Stimulated activated CD4-positive, alpha-beta T cell treated with anti-CD3 and anti-CD28 coated beads, Interleukin-12 subunit alpha, Interleukin-12 subunit beta, amount 100 ng/mL, for 4 hours (primary cell): ENCODE measurements around the gene LBHD2.
"Not testable (repeated sequence)": the region's sequence is repeated elsewhere in the genome, so short reads cannot be mapped to it uniquely, and the experiment has no call there.

Experiments
- DNase-seq: peaks from one replicate; pipeline ENCODE4 v3.0.0-alpha.2; 2020

LBHD2 gene

GRCh38 chr14:103107455-103107854, 23.4 kb downstream of the LBHD2 start:
- no peak for DNase-seq

DNA sequence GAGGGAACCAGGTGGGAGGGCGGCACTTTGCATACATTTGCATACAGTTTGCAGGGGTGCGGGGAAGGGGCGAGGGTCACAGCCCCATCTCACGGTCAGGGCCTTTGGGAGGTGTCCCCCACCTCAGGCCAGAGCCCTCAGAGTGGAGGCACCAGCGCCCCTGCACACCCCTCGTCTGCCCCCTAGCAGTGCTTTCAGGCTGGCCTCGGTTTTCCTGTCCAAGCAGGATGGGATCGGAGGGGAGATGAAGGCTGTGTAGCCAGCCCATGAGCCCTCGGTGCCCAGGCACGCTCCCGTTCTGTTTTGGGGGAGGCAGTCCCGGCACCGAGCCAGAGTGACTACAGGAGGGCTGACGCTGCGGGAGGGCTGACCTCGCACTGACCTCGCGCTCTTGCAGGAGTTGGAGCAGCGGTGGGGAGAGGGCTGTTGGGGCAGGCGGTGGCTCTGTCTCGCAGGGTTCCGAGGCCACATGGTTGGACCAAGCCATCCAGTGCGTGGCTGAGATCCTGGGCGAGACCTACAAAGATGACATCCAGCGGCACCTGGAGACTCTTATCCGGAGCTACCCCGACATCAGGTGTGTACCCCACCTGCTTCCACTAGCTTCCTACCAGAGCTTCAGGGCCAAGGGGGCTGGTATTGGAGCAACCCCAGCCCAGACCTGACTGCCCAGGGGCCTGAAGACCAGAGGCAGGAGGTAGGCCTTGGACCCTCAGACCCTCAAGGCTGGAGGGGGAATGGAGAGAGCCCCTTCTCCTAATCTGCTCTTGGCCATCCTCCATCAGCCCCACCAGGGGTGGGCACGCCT, 24.1 kb downstream of the LBHD2 start:
- no peak for DNase-seq

DNA sequence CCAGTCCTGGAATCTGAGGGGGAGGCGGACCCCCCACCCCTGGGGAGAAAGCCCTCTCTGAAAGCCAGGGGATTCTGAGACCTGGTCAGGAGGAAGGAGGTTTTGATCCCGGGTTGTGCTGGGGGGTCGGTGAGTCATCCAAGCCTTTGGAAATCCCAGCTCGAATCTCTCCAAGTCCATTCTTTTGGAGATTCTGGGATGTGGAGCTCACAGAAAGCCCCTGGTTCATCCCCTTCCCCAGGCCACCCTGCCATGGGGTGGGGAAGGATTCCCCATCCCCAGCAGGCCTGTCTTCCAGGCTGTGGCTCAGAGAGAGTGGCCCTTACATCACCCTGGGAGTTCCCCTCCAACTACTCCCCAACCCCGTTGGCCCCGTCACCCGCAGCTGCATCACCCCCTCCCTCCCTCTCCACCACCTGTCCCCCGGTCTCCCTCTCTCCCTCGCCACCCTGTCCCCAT, 24.8 kb downstream of the LBHD2 start:
- no peak for DNase-seq

DNA sequence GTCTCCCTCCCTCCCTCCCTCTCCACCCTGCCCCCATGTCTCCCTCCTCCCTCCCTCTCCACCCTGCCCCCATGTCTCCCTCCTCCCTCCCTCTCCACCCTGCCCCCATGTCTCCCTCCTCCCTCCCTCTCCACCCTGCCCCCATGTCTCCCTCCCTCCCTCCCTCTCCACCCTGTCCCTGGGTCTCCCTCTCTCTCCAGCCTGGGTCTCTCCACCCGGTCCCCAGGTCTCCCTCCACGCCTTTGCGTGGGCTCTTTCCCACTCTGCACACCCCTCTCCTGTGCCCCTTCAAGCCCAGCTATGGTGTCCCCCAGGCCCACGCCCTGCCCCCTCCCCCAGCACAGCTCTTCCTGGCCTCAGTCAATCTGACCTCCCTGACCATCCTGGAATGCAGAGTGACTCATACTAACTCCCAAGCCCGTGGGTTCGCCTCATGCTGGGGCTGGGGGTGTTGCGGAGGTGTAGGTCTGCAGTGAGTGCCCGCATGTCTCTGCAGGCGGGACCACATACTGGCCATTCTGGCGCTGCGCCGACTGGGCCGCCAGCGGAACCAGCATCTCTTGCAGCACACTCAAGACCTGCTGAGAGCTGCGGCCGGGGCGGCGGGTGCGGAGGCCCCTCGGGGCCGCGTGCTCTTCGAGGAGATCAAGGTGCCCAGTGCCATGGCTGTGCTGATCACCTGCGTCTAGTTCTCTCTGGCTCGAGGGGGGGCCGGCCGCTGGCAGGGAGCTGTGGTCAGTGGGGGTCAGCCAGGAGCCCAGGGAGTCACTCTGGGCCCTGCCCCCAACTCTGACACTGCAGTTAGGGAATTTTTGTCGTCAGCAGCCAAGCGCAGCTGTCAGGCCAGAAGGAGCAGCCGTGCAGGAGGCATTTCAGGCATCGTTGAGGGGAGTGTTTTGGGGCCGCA, 25.8 kb downstream of the LBHD2 start:
- no peak for DNase-seq

DNA sequence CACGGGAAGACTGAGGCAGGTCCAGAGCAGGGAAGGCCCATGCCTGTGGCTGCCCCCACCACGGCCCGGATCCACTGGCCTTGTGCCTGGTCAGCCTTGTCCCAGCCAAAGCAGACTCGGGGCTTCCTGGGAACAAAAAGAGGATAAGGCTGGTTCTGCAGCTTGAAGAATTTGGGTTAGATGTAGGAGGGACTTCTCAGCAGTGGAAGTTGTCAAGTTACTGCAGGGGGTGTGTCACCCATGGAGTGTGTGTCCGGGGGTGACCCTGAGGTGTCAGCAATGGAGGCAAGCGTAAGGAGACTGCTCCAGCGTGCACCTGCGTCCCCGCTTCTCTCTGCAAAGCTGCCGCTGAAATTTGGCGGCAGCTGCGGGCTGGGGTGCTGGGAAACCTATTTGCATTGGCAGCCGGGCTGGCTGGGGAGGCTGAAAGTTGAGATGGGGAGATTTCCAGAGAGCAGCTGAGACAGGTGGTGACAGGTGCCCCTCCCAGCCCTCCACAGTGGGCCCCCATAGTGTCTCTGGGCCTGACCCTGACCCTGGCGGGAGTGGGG, 26.7 kb downstream of the LBHD2 start:
- DNase-seq, result no peak

DNA sequence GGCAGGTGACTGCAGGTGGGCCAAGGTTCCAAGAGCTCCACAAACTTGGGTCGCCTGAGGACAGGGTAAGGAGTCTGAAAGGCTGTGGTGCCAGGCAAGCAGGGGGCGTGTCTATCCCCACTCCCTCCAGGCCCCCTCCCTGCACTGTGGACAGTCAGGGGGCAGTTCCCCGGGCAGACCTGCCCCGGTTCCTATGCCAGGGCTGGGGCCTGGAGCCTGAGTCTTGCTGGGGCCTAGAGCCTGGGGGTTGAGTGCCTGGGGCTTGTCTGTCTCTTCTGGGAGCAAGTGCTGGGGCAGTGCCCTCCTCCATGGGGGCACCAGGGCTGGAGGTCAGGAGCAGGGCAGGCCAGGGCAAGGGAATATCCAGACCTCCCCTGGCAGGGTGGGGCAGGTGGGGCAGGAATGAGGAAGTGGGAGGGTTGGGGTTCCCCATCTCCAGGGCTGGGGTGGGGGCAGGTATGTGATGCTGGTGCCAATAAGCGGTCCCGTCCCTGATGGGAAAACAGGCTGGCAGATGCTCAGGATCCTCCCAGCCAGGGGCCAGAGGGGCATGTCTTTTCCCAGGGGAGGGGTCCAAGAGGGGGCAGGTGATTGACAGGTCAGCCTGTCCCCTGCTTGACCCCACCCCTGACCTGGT, 27.3 kb downstream of the LBHD2 start:
- DNase-seq, result no peak

- DNase-seq, result no peak
These were observed 28.6 kb downstream of the LBHD2 start for GRCh38 chr14:103112400-103113243.

DNA sequence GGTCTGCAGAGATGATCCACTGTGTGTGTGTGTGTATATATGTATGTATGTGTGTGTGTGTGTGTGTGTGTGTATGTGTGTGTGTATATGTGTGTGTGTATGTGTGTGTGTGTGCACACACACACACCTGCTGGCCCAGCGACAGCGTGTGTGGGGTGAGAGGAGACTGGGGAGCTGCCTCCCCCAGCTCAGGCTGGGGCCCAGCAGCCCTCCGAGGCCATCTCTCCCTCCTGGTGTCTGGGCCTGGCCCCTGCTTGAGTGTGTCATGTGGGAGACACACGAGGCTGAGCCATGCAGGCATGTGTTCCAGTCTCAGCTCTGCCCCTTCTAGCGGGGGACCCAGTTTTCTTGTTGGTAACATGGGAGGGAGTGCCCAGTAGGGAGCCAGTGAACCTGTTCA, 29.3 kb downstream of the LBHD2 start:
- DNase-seq, result no peak

- no peak for DNase-seq
These were observed 29.8 kb downstream of the LBHD2 start for GRCh38 chr14:103113774-103114173.

GRCh38 chr14:103115086-103115679, 31.2 kb downstream of the LBHD2 start:
- DNase-seq, result not testable (repeated sequence)

DNA sequence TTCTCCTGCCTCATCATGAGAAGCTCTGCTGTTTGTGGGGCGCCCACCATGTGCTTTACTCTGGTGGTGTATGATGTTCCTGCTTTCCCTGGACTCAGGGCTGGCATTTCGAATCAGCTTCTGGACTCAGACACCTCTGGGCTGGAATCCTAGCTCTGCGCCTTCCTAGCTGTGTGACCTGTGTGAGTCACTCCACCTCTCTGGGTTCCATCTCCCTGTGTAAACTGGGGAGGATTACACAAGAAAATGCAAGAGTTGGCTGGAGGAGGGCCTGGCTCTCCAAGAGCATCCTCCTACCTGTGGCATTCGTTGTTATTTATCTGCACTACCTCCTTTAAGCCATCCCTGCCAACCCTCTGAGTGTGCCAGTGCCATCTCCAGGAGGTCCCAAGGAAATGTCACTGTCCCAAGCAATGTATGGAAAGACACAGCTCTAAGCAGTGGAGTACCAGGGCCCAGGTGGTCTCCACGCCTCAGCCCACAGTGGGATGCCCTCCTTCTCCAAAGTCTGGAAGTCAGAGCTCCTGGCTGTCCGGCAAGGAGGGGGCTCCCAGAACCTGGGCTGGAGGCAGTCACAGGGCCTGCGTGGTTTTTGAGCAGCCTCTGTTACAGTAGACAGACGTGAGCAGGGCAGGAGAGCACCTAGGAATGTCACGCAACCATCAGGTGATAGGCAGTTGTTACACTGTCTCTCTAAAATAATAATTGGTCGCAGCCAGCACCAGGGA, 32.0 kb downstream of the LBHD2 start:
- DNase-seq, result no peak

DNA sequence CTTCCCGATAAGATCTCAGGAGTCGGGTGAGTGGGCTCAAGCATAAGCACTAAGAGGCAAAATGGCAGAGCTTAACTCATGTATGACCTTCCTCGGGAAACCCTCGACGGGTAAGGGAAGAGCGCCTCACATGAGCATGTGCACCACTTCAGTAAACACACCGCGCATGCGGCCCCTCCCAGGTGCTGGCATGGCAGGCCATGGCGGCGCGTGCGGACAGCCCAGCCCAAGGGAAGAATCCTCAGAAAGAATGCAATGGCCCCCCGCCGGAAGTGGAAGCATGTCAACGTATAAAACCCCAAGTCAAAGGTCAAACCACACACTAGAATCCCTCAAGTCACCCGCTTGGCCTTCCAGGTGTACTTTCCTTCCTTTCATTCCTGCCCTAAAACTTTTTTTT, 32.6 kb downstream of the LBHD2 start:
- no peak for DNase-seq

- DNase-seq, result not testable (repeated sequence)
These were observed 33.5 kb downstream of the LBHD2 start for GRCh38 chr14:103117499-103117898.

DNA sequence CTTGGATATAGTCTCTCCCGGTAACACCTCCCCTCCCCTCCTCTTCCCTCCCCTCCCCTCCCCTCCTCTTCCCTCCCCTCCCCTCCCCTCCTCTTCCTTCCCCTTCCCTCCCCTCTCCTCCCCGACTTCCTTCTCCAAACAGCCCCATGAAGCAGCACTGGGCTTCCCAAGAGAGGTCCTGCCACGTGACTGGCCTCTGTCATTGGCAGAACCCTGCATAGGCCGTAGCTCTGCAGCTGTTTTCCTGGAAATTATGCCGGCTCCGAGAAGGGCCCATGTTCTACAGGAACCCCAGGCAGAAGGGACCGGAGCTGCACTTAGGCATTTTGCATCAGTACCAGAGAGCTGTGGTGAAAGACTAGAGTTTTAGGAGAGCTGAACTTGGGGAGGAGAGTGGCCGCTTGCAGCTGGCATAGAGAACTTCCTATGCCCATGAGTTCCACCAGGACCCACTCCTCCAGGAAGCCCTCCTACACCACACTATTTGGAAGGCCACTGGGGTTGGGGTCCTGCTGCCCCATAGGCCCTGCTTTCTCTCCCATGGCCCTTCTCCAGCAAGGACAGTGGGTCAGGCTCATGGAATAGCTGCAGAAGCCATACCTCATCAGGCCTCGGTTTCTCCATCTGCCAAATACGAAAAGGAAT, 34.1 kb downstream of the LBHD2 start:
- no peak for DNase-seq

DNA sequence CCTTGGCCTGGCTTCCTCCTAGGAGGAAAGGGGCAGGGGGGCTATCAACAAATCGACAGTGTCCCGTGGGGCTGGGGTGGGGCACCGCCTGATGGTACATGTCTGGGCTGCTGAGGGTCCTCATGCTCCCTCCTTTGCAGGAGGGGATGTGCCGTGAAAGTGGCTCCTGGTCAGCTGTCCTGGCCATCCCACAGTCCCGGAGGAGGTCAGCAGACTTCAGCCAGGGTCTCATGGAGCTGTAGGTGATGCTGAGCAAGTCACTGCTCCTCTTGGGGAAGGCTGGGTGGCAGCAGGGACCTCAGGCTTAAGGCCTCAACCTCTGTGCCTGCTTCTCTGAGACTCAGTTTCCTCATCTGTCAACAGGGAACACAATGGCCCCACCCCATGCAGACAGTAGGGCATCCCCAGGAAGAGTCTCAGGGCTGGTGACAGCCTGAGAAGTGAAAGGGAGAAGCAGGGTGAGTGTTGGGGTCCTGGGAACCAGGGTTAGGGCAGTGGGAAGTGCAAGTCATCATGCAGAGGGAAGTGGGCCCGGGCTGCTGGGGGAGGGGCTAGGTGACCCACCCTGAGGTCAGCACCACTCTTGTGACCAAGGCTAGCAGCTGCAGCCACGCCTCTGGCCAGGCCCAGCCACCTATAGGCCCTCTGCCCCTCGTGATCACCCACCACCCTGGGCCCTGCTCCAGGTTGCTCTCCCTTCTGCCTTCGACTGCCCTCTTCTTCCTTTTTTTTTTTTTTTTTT, 34.8 kb downstream of the LBHD2 start:
- DNase-seq, result no peak

DNA sequence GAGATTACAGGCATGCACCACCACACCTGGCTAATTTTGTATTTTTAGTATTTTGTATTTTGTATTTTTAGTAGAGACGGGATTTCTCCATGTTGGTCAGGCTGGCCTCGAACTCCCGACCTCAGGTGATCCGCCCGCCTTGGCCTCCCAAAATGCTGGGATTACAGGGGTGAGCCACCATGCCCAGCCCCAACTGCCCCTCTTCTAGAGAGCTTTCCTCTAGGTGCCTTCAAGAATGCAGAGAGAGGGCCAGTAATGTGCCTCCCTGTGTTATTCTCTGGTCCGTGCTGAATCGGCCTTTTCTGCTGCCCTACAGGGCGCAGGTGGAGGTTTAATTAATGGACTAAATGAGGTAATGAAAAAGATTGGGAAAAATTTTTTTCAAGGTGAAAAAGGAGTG, 35.5 kb downstream of the LBHD2 start:
- DNase-seq, result not testable (repeated sequence)

DNA sequence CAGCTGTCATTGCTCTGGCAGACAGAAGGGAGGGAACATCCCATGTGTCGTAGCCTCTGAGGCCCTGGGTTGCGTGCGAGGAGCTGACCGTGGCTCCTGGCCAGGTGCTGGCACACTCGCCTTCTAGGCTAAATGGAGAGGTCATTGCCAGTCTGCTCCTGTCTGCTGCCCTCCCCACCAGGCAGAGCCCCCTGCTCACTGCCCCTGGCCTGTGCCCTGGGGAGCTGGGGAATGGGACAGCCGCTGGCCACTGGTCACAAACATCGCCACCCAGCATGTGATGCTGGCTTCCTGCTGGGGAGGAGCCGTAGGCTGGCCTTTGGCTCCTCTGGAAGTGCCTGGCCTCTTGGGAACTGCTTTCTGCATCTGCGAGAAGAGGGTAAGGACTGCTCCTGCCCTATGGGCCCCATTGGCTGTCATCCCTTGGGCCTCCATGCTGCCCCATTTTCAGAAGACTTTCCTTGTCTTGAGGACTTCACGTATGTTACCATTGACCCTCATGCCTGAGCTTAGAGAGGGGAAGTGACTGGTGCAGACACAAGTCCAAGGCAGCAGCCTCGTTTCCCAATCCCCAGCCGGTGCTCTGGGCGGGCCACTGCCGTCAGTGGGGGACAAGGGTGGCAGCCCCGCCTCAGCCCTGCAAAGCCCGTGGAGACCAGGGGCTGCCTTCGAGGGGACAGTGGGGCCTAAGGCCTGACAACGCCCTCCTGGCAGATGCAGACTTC, 37.3 kb downstream of the LBHD2 start:
- no peak for DNase-seq

GRCh38 chr14:103121846-103122584, 38.0 kb downstream of the LBHD2 start:
- DNase-seq, result no peak
